Midbrain (tissue), 1 donor: ENCODE data around the gene SH2D1B.
"Not testable (repeated sequence)": the region's sequence is repeated elsewhere in the genome, so short reads cannot be mapped to it uniquely, and the experiment has no call there.

Source experiments
- DNase-seq: peaks from one replicate; lab custom pipeline; 2025; lab: John Stamatoyannopoulos, UW

Gene SH2D1B, protein sequence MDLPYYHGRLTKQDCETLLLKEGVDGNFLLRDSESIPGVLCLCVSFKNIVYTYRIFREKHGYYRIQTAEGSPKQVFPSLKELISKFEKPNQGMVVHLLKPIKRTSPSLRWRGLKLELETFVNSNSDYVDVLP

DNA sequence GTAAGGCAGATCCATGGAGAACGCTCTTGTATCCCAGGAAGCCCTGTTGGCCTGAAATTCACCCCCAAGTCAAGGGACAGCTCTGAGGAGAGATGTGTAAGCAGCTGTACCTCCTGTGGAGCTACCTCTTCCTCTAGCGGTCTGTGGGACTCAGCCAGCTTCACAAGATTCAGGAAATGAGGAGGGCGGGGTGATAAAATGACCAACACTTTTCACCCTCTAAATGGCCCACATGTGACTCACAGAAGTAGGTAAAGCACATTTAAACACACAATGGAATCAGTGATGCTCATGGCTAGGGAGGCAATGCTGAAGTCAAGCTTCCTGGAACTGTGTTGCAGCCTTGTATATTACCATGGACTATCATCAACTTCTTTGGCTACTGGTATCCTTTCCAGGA lies at the start of gene SH2D1B:
Gene SH2D1B, minus strand, starts transcription at position 135 of the 400 bp plus-strand sequence. Its CDS starts 120 bp downstream, at position 15.
- DNase-seq, result no peak

- no peak for DNase-seq
Measured at GRCh38 chr1:162458236-162458635, 46.3 kb upstream of the SH2D1B start.

GRCh38 chr1:162456323-162456722 lies 44.4 kb upstream of the SH2D1B start:
- no peak for DNase-seq

GRCh38 chr1:162454361-162454760 lies 42.4 kb upstream of the SH2D1B start:
- DNase-seq, result not testable (repeated sequence)

DNA sequence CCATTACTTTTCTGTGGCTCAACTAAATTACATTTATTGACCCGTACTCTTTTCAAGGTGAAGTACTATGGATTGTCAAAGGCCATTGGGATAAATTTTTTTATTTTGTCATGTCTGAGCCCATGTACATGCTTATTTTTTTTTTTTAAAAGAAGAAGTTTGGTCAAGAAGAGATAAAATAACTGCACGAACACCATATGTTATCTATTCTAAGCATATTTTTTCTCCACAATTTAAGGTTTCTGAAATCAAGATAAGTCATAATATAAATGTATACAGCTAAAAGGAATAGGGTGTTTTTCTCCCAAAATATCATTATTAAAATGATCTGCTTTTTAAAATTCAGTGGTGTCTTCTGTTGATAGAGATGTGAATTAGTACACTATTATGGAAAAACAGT lies 35.0 kb upstream of the SH2D1B start:
- DNase-seq, result no peak

DNA sequence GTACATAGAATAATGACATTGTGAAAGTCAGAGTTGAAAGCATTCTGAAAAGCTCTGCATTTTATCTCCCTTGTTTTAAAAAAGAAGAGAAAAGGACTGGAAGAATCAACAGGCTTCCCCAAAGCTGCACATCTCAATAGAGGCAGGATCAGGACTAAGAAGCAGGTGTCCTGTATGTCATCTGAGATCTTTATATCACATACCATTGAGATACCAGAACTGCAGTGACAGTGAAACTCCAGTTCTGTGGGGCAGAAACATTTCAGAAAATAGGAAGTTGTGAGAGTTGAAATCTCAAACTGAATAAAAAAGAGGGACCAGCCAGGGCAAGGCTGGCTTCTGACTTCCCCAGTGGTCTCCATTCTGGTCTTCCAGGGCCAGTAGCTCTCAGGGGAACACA lies 33.0 kb upstream of the SH2D1B start:
- no peak for DNase-seq

- DNase-seq, result not testable (repeated sequence)
Measured at GRCh38 chr1:162432977-162433713, 21.2 kb upstream of the SH2D1B start.

- DNase-seq, result no peak
Measured at GRCh38 chr1:162430583-162430982, 18.6 kb upstream of the SH2D1B start.

DNA sequence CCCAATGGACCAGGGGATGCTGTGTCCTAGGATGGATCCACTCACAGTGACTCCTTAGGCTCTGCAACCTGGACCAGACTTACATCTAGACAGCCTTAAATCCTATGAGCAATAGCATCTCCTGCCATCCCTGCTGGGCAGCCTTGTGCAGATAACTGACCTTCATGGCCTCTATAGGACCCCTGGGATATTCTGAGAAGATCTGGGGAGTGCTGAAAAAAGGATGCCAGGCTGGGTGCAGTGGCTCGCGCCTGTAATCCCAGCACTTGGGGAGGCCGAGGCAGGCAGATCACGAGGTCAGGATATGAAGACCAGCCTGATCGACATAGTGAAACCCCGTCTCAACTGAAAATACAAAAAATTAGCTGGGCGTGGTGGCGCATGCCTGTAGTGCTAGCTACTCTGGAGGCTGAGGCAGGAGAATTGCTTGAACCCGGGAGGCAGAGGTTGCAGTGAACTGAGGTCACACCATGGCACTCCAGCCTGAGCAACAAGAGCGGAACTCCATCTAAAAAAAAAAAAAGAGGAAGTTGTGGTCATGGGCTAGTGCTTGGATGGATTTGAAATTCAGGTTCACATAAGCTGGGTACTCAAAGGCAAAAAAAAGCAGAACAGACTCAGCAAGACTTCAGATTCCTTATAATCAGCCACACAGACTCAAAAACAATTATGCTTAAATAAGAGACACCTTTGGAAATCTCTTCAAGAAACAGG lies 10.9 kb upstream of the SH2D1B start:
- no peak for DNase-seq

DNA sequence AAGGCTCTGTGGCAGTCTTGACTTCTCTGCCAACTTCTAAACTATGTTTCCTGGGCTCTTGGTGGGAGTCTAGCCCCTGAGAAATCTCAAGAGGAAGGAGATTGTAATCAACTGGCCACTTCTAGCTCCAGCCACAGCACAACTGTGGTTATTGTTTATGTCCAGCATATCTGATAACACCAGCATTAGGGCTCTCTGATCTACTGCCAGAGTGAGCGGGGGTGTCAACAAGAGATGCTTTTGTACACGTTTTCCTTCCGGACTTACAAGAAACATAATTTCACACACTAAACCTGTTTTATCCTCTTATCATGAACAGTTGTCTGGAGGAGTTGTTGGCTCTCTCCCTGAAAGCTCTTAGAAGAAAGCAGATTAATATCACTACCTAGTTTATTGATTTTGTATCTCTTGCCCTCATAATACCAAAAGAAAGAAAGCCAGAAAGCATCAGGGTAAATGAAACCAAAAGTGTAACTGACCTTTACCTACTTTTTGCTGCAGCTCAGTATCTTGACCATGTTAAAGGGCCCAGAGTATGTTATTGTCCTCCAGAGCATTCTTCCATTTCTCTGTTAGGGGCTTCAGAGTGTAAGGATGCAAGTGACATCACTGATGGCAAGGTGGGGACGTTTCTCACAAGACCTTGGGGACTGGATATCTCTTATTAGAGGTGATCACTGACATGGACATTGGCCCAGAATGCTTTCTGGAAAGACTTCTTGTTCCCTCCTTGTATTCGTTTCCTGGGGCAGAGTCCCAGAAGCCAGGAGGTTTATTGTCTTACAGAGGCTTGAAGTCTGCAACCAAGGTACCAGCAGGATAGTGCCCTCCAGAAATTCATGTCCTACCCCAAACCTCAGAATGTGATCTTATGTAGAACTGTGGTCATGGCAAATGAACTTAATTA lies 9.6 kb upstream of the SH2D1B start:
- no peak for DNase-seq

- no peak for DNase-seq
Measured at GRCh38 chr1:162420120-162420519, 8.2 kb upstream of the SH2D1B start.

GRCh38 chr1:162419450-162419931 lies 7.6 kb upstream of the SH2D1B start:
- not testable (repeated sequence) for DNase-seq

- DNase-seq, result not testable (repeated sequence)
Measured at GRCh38 chr1:162418584-162418983, 6.6 kb upstream of the SH2D1B start.

- DNase-seq, result no peak
Measured at GRCh38 chr1:162417650-162418049, 5.7 kb upstream of the SH2D1B start.

GRCh38 chr1:162416909-162417308 lies 5.0 kb upstream of the SH2D1B start:
- no peak for DNase-seq

GRCh38 chr1:162416215-162416614 lies 4.3 kb upstream of the SH2D1B start:
- no peak for DNase-seq

- DNase-seq, result no peak
Measured at GRCh38 chr1:162407539-162407938, 4.4 kb downstream of the SH2D1B start.

GRCh38 chr1:162406811-162407210 lies 5.1 kb downstream of the SH2D1B start:
- DNase-seq, result no peak

DNA sequence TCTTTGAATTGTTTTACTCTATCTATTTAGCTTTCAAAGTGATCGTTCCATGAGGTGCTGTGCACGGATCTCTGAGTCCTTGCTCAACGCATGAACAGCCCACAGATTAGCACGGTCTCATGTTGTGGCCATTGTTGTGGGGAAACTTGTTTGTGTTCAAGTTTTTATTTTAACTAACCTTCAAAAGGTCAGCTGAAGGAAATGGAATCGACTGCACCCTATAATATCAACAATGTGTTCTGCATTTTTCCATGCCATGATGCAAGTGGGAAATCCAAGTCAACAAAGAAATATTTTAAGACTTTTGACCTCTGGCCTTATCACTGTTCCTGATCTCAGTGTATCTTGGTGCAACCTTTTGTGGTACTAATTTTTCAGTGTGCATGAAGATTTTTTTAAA lies 6.1 kb downstream of the SH2D1B start:
- no peak for DNase-seq

- no peak for DNase-seq
Measured at GRCh38 chr1:162404550-162405160, 7.3 kb downstream of the SH2D1B start.

GRCh38 chr1:162400790-162401355 lies 11.1 kb downstream of the SH2D1B start:
- DNase-seq, result no peak
